ENCODE data around the gene ROCK2. TPM values are rescaled to one million over a fixed set of nuclear protein-coding genes. Genes with fewer than 3 reads are reported as not detected.

Gene ROCK2
- total and polyA plus RNA-seq, 2 of the 8 experiments (the other 6 are each of a cell fraction or from before 2014, with no cell fraction given), result 2.7 to 29.0 TPM

DNA sequence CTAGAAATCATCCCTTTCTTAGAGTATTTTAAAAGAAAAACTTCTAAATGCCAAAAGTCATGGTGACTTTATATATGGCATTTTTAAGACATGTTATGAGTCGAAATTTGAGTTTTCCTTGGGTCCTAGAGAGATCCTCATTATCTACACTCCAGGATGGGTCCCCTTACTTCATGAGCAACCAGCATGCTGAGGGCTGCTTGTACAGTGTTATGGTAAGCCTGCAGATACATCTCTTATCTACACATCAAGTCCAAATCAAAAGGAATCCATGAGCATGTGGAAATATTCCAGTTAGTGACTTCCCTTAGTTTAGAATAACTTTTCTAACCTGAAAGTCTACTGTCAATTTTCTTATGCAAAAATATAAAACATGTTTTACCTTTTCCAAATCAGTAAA lies 130.5 kb downstream of the ROCK2 start:
- no peak overlapping the region for H3K56ac ChIP-seq (replicated peaks; ENCODE audit: insufficient read length, low read depth, low read length)
- no peaks in the 10 kb centered on the region for H3K27me3 ChIP-seq (replicated peaks in 1 of 4; ENCODE audit: control insufficient read depth in 3 of 4, extremely low read depth in 1 of 4, insufficient read depth in 3 of 4, low read length in 3 of 4)
- H4K5ac ChIP-seq (ENCODE audit: insufficient read length, low read depth, low read length), result no peak overlapping the region
- H3K4me1 ChIP-seq (replicated peaks in 1 of 4; ENCODE audit: control insufficient read depth in 3 of 4, insufficient read depth in 4 of 4, low read length in 3 of 4), result no peaks in the 10 kb centered on the region
- no peak overlapping the region for H4K8ac ChIP-seq (ENCODE audit: extremely low read depth, insufficient read depth, low read length)
- H3K79me2 ChIP-seq (ENCODE audit: control insufficient read depth in 1 of 2, insufficient read depth in 2 of 2, low read length in 2 of 2), result no peaks in the 10 kb centered on the region
- no peak overlapping the region for H3K4ac ChIP-seq (replicated peaks; ENCODE audit: insufficient read length, low read depth, low read length)
- H3K9ac ChIP-seq (replicated peaks in 1 of 4; ENCODE audit: extremely low read depth in 1 of 4, low read depth in 3 of 4, low read length in 3 of 4), result no peak overlapping the region
- H3K23ac ChIP-seq (ENCODE audit: insufficient read length), result no peak overlapping the region
- H3K4me3 ChIP-seq (ENCODE audit: extremely low read depth in 1 of 4, insufficient read depth in 2 of 4, low read depth in 3 of 4, low read length in 4 of 4), result no peak overlapping the region
- FAIRE-seq, result no peak
- peaks cover 0 to 37% (median 11%) of the 10 kb centered on the region in 4 experiments; a peak in 4 of 8 replicates for H3K36me3 ChIP-seq (ENCODE audit: control insufficient read depth in 2 of 4, insufficient read depth in 4 of 4, low read length in 3 of 4)
- no peak for TF ChIP-seq BCL11A (IDR thresholded peaks at IDR 0.05; ENCODE audit: low read depth in 2 of 2, low read length in 2 of 2)
- no peaks in the 10 kb centered on the region for H3K79me1 ChIP-seq (ENCODE audit: low read depth, low read length)
- H2BK120ac ChIP-seq (replicated peaks; ENCODE audit: low read depth, low read length), result no peak overlapping the region
- H3K18ac ChIP-seq (ENCODE audit: extremely low read depth, low read length), result no peak overlapping the region
- no peak overlapping the region for H4K91ac ChIP-seq (replicated peaks; ENCODE audit: insufficient read length, low read length)
- no peak overlapping the region for H2BK5ac ChIP-seq (ENCODE audit: low read depth, low read length)
- no peak overlapping the region for H3K27ac ChIP-seq (ENCODE audit: low read depth, low read length)
- no peaks in the 10 kb centered on the region for H4K20me1 ChIP-seq (replicated peaks in 1 of 2; ENCODE audit: control insufficient read depth in 1 of 2, insufficient read depth in 2 of 2, low read length in 2 of 2)
- no peak overlapping the region for H2BK15ac ChIP-seq (ENCODE audit: low read length)
- H2BK12ac ChIP-seq (ENCODE audit: low read depth, low read length), result no peak overlapping the region
- no peak overlapping the region for H3K14ac ChIP-seq (ENCODE audit: insufficient read length)
- H3K23me2 ChIP-seq (ENCODE audit: low read depth, low read length), result no peaks in the 10 kb centered on the region
- ChIA-PET POLR2A (ENCODE audit: partially characterized antibody) (no interaction called here), CTCF (ENCODE audit: partially characterized antibody) (no interaction called here)
- H3K4me2 ChIP-seq (ENCODE audit: insufficient read depth in 1 of 2, low read depth in 2 of 2, low read length in 2 of 2), result no peak overlapping the region
- H3K9me3 ChIP-seq (ENCODE audit: insufficient read depth in 2 of 2, low read depth in 1 of 2, low read length in 1 of 2), result no peaks in the 10 kb centered on the region
- no peak for DNase-seq (ENCODE audit: low read depth in 1 of 2, low spot score in 2 of 2)
- no peak overlapping the region for H2AFZ ChIP-seq (ENCODE audit: low read length)
- WGBS, 2 experiments (ENCODE audit: extremely low coverage in 1 of 2, insufficient coverage in 1 of 2, insufficient read length in 1 of 2, insufficient replicate concordance in 2 of 2, low coverage in 1 of 2, low lambda C conversion rate in 2 of 2, missing lambda C conversion rate in 1 of 2), result 96% methylated on average over 1 of the region's 1 CpG; no CpG with 5 or more reads in 1 of the 2 experiments
- H2AK5ac ChIP-seq (ENCODE audit: low read depth, low read length), result no peak overlapping the region
- no peak overlapping the region for H2BK20ac ChIP-seq (ENCODE audit: low read length)

Data from H1 (cell line).